ENCODE measurements around the gene ZNF853.

DNA sequence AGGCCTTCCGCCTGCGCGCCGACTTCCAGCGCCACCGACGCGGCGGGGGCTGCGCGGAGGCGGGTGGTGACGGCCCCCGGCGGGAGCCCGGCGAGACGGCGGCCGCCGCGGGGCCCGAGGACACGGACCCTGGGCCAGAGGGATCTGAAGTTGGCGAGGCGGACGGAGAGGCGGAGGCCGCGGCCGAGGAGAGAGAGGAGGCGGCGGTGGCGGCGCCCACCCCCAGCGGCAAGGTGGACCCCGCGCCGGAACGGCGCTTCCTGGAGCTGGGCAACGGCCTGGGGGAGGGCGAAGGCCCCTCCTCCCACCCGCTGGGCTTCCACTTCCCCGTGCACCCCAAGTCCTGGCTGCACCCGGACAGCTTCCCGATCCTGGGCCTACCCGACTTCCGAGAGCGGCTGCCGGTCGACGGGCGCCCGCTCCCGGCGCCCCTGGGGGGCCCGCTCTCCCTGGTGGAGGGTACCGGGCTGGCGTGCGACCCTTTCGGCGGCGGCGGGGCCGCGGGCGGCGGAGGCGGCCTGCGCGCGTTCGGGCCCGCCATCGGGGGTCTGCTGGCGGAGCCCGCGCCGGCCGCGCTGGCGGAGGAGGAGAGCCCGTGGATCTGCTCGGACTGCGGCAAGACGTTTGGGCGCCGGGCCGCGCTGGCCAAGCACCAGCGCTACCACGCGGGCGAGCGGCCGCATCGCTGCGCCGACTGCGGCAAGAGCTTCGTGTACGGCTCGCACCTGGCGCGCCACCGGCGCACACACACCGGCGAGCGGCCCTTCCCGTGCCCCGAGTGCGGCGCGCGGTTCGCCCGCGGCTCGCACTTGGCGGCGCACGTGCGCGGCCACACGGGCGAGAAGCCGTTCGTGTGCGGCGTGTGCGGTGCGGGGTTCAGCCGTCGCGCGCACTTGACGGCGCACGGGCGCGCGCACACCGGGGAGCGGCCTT lies 37.9 kb downstream of the ZNF853 start:
- no peak for TF ChIP-seq GATA3 (IDR thresholded peaks at IDR 0.05; ENCODE audit: low read depth, low read length)
- no peak for TF ChIP-seq GATA2 (IDR thresholded peaks at IDR 0.05; ENCODE audit: low read depth, low read length)
